Thoracic aorta (tissue), 2 donors: ENCODE data around the gene SCD. TPM values are rescaled to one million over a fixed set of nuclear protein-coding genes. Genes with fewer than 3 reads are reported as not detected.
"Not testable (repeated sequence)": the region's sequence is repeated elsewhere in the genome, so short reads cannot be mapped to it uniquely, and the experiment has no call there.

Experiments used
- ATAC-seq: fragments of 150-250 bp; one replicate; pipeline ENCODE4 v1.8.0; 2017; ENCODE audit warnings: low read depth; ENCODE audit not compliant: insufficient number of reproducible peaks, low FRiP score
- DNase-seq: peaks from one replicate; pipeline ENCODE4 v3.0.0-alpha.2; 2020; ENCODE audit warnings: low spot score
- H3K27ac ChIP-seq, 2 donors: fragments of 200-600 bp; sonication (generic); 1 replicate in 1 of 2; 2 replicates in 1 of 2; pipeline ENCODE4 v1.5.1; 2016; ENCODE audit warnings: mild to moderate bottlenecking in 2 of 2, moderate library complexity in 2 of 2
- H3K27me3 ChIP-seq: fragments of 200-600 bp; sonication (generic); replicated peaks from 2 replicates; pipeline ENCODE4 v1.6.0; 2016; ENCODE audit warnings: mild to moderate bottlenecking; ENCODE audit not compliant: insufficient read depth
- H3K36me3 ChIP-seq: fragments of 200-600 bp; sonication (generic); one replicate; pipeline ENCODE4 v1.5.1; 2016
- H3K4me1 ChIP-seq, 2 donors: fragments of 200-600 bp; sonication (generic); 1 replicate in 1 of 2; 2 replicates in 1 of 2; pipeline versions ENCODE4 v1.5.1 to v1.6.0; 2016; ENCODE audit warnings: low read depth in 2 of 2, mild to moderate bottlenecking in 1 of 2; ENCODE audit not compliant: control insufficient read depth in 1 of 2
- H3K4me3 ChIP-seq: fragments of 200-600 bp; sonication (generic); 2 replicates; pipeline ENCODE4 v1.5.1; 2016; ENCODE audit warnings: mild to moderate bottlenecking
- H3K9me3 ChIP-seq: fragments of 200-600 bp; sonication (generic); 2 replicates; pipeline ENCODE4 v1.5.1; 2016
- CTCF ChIP-seq: fragments of 200-600 bp; sonication (generic); IDR thresholded peaks from one replicate; pipeline ENCODE4 v1.5.1; 2019; ENCODE audit warnings: antibody characterized with exemption
- total RNA-seq, 2 donors: library from RNA; depleted of rRNA; stranded (reverse); fragments of >200 nt; gene quantifications; one replicate each; pipeline versions ENCODE4 v1.1.0 to v1.2.3, GENCODE V29; 2016

The SCD gene
- 10 to 100 TPM; 12.8 to 16.7 TPM for total RNA-seq

DNA sequence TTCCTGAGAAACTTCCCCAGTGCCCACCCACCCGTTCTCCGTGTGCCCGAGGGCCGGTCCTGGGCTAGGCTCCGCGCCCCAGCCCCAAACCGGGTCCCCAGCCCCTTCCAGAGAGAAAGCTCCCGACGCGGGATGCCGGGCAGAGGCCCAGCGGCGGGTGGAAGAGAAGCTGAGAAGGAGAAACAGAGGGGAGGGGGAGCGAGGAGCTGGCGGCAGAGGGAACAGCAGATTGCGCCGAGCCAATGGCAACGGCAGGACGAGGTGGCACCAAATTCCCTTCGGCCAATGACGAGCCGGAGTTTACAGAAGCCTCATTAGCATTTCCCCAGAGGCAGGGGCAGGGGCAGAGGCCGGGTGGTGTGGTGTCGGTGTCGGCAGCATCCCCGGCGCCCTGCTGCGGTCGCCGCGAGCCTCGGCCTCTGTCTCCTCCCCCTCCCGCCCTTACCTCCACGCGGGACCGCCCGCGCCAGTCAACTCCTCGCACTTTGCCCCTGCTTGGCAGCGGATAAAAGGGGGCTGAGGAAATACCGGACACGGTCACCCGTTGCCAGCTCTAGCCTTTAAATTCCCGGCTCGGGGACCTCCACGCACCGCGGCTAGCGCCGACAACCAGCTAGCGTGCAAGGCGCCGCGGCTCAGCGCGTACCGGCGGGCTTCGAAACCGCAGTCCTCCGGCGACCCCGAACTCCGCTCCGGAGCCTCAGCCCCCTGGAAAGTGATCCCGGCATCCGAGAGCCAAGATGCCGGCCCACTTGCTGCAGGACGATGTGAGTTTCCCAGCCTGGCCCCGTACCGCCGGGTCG, at the start of gene SCD:
Gene SCD, plus strand, starts transcription at position 469 of the 803 bp plus-strand sequence. Its CDS starts 272 bp downstream, at position 741.
- TF ChIP-seq CTCF, result no peak

DNA sequence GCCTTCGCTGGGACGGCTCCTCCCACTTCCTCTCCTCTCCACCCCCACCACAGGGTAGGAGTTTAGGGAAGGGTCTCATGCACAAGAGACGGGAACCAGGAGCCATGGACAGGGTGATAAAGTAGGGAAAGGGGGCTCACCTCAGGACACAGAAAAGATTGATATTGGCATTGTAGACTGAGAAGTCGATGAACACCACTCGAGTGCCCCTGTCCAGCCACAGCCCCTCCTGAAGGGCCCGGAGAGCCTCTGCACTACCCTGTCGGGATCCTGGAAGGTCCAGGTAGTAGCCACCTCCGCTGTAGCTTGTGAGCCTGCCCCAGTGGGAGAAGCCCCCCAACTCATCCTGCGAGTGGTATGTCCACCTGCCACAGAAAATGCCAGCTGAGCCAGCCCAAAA, 49.8 kb upstream of the SCD start:
- ATAC-seq (no peak), DNase-seq (no peak)
- Histone ChIP-seq H3K4me3 (no peak overlapping the region), H3K36me3 (no peaks in the 10 kb centered on the region), H3K9me3 (no peaks in the 10 kb centered on the region), H3K27ac (no peak overlapping the region), H3K27me3 (no peaks in the 10 kb centered on the region), H3K4me1 (no peaks in the 10 kb centered on the region)
- no peak for TF ChIP-seq CTCF

More for the DNA sequence above, at the start of gene SCD:
- H3K4me1 ChIP-seq, result peaks cover 0 to 21% of the 10 kb centered on the region in 2 donors
- no peaks in the 10 kb centered on the region for H3K36me3 ChIP-seq
- no peaks in the 10 kb centered on the region for H3K9me3 ChIP-seq
- DNase-seq (peak; percentile 47), ATAC-seq (peak; percentile 47)
- H3K4me3 ChIP-seq, result peak within 1 kb of the TSS; percentile 90
- H3K27me3 ChIP-seq, result no peaks in the 10 kb centered on the region
- peak within 1 kb of the TSS in 1 of 2 donors; percentile 36 for H3K27ac ChIP-seq

GRCh38 chr10:100301123-100301522, 45.9 kb upstream of the SCD start:
- ATAC-seq, H3K27ac ChIP-seq, H3K9me3 ChIP-seq, H3K27me3 ChIP-seq, H3K36me3 ChIP-seq, H3K4me3 ChIP-seq, DNase-seq, H3K4me1 ChIP-seq: not testable (repeated sequence)

DNA sequence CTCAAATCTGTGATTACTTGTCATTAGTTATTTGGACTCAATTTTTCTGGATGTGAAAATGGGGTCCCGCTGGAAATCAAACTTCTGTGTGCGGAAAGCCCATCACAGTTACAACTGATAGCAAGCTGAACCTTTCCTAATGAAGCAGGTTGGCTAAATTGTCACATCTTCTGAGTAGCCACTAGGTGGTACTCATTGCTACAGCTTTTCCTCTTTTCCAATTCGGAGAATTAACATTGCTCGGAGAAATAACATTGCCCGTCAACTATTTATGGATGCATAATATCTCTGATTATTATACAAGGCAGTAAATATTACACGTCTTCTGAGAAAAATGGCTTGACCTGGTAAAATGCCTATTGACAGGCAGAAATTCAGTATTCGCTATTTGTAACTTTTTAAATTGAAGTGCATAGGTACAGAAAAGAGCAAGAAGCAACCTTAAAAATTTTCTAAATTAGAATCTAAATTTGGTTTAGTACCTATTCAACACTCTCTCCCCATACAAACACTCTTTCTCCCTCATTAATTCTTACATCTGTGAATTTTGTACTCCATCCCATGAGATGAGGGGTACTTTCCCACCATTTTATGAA, 43.2 kb upstream of the SCD start:
- Histone ChIP-seq H3K27me3 (no peaks in the 10 kb centered on the region), H3K36me3 (no peaks in the 10 kb centered on the region), H3K9me3 (no peaks in the 10 kb centered on the region), H3K4me3 (no peak overlapping the region), H3K4me1 (no peaks in the 10 kb centered on the region), H3K27ac (no peak overlapping the region)
- peak; percentile 37 for TF ChIP-seq CTCF
- no peak for ATAC-seq
- DNase-seq, result no peak

DNA sequence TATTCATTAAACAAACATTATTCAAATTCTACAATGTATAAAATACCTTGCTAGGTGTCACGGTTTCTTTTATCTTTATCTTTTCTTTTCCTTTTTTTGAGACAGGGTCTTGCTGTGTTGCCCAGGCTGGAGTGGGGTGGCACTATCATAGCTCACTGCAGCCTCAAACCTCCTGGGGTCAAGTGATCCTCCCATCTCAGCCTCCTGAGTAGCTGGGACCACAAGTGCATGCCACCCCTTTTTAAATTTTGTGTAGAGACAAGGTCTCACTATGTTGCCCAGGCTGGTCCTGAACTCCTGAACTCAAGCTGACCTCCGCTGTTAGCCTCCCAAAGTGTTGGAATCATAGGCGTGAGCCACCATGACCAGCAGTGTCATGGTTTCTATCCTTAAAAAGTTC, 42.6 kb upstream of the SCD start:
- H3K9me3 ChIP-seq, result no peaks in the 10 kb centered on the region
- DNase-seq, result no peak
- ATAC-seq, result no peak
- H3K4me3 ChIP-seq, result no peak overlapping the region
- no peak overlapping the region for H3K27ac ChIP-seq
- H3K4me1 ChIP-seq, result no peaks in the 10 kb centered on the region
- TF ChIP-seq CTCF, result no peak
- H3K36me3 ChIP-seq, result no peaks in the 10 kb centered on the region
- no peaks in the 10 kb centered on the region for H3K27me3 ChIP-seq
